ENCODE data around the gene ZNF175.

ZNF175 gene

DNA sequence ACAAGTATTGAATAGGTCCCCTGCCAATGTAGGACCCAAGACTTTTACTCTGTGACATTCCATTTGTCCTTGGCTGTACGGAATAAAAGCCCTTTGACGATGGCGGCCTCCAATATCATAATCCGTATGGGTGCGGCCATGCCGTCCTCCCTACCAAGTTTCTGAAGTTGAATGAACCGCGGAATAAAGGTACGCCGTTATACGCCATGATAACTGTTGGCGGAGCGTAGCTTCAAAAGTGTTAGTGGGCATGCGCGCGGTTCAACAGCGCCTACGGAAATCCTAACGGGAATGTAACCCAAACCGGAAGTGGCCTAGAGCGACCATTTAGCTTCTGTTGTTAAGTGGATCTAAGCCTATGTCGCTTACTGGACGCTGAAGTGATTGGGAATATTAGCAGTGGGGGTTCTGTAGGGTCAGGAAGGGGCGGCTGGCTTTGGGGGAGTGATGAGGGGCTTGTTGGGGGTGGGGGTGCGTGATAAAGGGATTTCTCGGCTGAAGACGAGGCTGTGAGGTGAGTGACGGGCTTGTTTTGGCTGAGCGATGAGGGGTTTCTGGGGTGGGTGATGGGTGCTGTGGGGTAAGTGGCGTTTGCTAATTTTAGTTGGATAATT lies at the start of gene ZNF175:
Gene ZNF175, plus strand, starts transcription at position 322 of the 614 bp plus-strand sequence. CDS start 2,047 bp downstream, outside the sequence.
- peak; percentile 100 for FAIRE-seq

DNA sequence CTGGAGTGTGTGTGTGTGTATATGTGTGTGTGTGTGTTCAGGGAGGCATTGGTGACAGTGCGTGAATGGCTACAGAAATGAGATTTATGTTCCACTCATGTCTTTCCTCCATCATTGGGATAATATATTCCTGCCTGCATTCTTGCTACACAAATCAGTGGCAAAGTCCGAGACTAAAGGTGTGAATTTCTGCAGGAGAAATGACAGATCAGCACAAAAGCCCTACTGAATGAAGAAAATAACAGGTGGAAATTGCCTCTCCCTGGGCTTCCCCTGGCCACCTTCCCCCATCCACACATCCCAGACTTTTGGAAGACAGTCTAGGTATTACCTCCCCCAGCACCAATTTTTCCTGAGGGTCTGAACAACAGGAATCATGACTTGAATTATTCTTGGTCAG lies 49.7 kb upstream of the ZNF175 start:
- FAIRE-seq, result no peak

DNA sequence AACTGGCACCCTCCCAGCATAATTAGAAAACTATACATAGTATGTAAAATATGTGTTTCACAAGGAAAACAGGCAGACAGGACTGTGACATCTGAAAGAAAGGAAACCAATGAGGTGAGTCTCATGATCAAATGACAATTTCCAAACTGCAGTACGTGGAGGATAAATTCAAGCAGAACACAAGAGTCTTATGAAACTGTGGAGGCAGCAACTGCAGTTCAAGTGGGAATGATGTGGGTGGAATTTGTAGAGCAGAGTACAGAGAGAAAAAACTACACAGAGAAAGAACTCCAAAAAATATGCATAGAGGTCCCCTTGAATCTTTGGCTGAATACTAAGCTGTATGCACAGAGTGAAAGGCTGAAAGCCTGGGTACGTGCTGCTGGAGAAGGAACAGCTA lies 49.3 kb upstream of the ZNF175 start:
- FAIRE-seq, result no peak

DNA sequence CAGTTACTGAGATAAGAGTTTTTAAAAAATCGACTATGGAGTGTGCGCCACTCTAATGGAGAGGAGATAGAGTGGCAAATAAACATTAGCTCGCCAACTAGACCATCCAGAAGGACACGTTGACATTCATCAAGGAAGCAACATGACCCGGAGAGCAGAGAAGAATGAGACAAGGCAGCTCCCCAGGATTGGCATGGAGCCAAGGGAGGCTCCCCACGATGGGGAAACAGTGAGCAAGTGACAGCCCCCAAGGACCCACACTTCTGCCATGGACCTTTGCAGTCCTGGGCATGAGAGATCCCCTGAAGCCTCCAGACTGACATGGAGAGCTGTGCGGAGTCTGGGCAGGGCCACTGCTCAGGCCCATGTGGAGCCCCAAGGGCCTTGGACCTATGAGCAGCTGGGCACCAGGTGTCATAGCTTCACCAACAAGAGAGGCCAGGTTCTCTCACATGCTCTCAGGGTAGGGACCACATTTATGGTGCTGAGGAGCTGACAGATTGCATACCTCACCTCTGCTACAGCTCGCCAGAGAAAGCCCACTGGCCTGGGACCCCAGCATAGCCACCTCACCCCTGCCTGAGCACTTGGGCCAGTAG lies 46.3 kb upstream of the ZNF175 start:
- no peak for FAIRE-seq

DNA sequence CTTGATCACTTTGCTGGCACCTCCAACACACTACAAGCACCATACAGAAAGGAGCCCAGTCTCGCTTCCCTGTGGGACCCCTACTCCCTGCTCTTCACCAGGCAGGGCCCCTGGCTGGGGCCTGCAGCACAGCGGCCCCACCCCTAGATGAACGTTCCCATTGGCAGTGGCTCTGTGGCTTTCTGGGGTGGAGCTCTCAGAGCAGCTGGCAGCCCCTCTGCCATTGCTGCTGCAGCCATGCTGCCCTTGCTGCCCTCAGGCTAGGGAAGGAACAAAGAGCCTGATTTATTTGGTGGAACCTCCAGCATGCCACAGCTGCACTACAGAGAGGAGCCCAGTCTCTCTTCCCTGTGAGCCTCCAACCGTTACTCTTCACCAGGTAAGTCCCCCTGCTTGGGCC lies 45.4 kb upstream of the ZNF175 start:
- FAIRE-seq, result no peak

DNA sequence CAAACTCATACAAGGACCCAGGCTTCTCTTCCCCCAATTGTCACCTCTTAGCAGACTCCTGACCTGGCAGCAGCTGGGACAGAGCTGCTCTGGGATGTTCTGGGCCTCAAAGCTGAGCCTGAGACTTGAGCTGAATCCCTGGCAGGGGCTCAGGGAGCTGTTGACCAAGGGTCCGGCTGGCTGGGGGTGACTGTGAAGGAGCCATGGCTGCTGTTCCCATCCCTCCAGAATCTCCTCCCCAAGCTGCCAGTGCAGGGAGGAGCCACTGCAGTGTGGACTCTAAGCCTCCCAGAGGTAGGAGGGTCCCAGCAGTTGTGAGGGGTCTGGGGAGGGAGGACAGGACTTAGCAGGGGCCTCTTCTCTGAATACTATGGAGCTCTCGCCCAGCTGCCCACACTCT lies 41.8 kb upstream of the ZNF175 start:
- FAIRE-seq, result no peak

DNA sequence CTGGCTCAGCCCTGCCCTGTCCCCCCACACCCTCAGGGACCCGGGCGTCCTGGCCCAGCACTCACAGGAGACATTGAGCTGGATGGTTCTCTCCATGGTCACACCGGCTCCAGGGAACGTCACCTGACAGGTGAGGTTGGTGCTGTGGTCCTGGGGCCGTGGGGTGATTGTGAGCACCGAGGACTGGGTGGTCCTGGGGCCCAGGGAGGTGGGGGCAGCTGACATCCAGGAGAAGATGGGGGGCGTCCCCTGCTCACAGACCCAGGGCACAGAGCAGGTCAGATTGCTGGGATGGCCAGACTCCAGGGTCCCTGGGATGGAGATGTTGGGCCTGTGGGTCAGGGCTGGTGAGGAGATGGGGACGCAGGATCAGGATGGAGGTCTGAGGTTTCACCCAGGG lies 40.5 kb upstream of the ZNF175 start:
- no peak for FAIRE-seq

DNA sequence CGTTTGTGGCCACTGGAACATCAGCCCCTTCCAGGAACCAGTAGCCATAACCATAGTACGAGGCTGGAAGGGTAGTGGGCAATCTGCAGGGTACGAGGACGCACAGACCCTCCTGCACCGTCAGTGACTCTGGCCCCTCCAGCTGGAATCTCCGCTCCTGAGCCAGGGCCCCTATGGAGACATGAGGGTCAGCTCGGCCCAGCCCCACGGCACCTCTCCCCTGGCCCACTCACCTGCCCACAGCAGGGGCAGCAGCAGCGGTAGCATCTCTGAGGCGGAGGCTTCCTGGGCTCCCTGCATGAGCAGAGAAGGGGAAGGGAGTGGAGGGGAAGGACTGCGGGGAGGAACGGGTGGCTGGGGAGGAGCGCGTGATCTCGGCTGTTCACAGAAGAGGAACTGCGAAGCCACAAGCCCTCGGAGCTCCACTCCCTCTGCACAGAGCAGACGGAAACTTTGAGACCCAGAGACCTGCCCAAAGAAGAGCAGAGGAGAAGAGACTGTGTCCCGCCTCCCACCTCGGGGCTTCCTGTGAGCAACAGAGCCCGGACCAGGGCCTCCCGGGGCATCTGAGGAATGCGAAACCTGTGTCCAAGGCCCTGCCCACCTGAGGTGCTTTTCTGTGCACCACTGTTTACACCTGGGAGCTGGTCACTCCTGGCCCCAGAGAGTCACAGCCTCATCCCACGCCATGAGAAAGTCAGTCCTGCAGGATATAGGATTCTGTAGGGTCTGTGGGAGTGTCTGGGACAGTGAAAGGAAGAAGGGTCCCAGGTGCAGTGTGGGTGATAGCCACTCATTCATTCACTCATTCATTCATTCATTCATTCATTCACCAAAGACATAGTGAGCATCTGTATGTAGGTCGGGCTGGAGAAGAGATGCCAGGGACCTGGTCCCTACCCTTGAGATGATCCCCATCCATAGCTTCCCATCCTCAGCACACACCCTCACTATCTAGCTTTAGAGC lies 39.5 kb upstream of the ZNF175 start, which contains the start of gene SIGLEC6:
Gene SIGLEC6, minus strand, starts transcription at position 322 of the 967 bp plus-strand sequence. Its CDS starts 22 bp downstream, at position 300.
- FAIRE-seq, result no peak

DNA sequence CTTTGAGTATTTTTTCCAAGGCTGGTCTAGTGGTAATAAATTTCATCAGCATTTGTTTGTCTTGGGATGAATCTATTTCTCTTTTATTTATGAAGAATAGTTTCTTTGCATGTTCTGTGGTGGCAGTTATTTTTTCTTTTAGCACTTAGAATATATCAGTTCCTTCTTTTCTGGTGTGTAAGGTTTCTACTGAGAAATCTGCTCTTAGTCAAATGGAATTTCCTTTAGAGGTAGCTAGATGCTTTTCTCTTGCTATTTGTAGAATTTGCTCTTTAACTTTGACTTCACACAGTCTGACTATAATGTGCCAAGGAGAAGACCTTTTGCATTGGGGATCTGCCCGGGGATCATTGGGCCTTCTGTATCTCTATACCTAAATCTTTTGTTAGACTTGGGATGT lies 35.5 kb upstream of the ZNF175 start:
- FAIRE-seq, result no peak

DNA sequence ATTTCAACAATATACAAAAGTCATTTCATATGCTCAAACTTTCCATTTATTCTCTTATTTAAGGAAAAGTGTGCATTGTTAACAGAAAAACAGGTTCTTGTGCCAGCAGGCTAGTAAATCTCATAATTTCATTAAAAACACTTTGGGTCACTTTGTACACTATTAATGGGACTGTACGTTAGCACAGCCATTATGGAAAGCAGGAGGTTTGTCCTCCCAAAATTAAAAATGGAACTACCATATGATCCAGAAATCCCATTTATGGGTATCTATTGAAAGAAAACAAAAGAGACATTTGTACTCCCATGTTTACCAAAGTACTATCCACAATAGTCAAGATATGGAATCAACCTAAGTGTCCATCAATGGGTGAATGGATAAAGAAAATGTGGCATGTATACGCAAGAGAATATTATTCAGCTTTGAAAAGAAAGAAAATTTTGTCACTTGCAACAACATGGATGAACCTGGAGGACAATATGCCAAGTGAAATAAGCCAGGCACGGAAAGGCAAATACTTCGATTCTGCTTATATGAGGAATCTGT lies 31.2 kb upstream of the ZNF175 start:
- no peak for FAIRE-seq

DNA sequence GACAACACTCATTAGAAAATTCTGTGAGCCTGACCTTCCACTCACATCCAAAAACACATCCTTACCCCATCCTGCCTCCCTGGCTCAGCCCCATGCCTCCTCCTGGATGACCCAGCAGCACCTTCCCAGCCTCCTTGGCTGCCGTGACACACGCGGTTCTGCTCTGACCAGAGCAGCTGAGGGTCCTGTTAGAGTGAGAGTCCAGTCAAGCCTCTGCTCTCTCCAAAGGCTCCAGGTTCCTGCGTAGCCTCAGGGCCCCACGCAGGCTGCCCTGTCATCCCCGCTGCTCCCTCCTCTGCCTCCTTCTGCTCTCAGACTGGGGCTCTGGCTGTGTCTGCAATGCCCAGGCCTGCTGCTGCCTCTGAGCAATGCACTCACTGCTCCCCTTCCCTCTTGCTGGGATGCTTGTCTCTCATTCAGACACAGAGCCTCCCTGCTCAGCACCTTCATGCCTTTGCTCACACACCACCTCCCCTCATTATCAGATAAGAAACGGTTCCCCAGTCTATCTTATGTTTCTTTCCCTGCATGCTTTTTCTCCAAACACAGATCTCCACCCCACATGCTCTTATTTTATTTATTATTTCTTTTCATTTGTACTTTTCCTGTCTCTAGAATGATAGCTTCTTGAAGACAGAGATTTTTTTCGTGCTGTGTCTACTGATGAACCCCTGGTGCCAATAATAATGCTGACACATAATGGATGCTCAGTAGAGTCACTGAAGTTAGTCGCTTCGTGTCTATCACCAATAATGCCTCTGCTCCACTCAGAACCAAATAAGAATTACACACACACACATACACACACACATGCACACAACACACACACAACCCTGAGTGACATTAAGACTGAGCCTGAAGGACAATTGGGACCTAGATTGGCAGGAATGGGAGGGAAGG lies 29.4 kb upstream of the ZNF175 start:
- FAIRE-seq, result no peak

DNA sequence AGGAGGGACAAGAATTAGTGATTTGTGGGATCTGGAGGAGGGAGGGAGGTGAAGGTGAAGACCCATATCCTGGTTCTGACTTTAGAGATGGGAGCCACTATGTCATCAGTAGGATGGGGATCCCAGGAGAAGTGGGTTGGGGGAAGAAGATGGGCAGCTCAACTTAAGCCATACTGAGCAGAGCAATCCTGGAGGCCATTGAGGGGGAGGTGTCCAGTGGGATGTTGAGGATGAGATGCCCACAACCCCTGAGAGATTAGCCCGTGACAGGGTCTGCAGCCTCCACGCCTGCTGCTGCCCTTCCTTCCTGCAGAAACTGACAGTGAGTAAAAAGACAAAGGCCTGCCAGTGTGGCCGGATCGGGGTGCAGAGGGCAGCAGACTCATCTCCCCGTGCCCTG lies 28.4 kb upstream of the ZNF175 start:
- FAIRE-seq, result no peak

DNA sequence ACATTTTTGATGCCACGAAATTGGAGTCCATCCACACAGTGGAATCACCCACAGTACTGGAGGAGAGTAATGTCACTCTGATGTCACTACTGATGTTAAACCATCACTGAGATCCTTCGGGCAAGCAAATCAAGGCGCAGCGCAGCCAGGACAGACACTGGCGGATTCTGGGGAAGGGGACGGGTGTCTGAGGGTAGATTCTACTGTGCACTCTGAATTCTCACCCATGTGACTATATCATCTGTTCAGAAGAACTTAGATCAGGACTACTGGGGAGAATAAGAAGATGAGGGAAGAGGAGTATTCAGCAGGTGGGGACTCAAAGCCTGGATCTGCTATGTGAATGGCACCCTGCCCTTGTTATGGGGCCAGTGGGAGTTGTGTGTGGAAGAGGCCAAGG lies 27.0 kb upstream of the ZNF175 start:
- FAIRE-seq, result no peak

DNA sequence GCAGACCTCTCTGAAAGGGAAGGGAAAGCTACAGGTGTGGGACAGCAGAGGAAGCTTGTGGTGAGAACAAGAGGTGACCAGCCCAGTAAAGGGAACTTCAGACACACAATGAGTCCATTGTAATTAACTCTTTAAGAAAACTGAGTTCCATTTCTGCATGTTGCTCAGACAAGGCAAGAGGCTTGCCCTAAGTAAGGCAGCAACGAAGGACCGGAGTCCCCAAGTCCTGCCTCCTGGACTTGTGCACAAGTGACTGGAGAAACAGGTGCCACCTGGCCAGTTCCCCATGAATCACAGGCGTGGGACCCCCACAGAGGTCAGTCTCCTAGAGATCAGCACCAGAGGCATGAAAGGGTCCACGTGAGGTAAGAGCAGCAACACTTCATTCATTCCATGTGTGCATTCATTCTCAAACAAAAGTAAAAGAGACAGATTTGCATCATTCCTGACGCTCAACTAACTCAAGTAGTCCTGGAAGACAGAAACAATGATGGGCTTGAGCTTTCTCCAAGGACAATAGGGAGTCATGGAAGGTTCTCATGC lies 24.9 kb upstream of the ZNF175 start:
- no peak for FAIRE-seq

DNA sequence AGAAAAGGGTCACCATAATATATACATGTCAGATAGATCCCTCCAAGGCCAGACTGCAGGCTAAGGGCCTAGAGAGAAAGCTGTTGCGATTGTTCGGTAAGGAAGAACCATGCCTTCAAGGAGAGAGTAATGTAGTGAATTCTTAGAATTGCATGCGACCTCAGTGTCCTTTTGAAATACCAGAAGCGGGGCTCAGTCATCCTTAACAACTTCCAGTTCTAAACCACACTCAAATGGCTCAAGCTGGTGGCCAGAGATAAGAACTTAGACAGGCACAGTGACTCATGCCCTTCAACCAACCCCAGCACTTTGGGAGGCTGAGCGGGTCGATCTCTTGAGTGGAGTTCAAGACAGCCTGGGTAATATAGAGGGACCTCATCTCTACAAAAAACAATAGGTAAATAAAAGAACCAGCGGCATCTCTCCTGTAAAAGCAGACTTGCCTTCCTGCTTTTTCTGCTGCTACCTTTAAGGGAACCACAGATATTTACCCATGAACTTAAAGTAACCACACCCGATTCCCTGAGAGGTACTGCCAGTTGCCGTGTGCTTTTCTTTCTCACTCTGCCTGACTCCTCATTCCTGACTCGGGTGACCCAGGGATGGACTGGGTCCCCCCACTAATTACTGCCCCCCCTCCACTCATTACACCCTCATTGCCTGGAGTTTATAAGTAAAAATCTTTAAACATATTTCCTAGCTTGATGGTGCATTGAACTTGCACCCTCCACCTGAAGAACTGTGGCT lies 24.3 kb upstream of the ZNF175 start:
- FAIRE-seq, result no peak

DNA sequence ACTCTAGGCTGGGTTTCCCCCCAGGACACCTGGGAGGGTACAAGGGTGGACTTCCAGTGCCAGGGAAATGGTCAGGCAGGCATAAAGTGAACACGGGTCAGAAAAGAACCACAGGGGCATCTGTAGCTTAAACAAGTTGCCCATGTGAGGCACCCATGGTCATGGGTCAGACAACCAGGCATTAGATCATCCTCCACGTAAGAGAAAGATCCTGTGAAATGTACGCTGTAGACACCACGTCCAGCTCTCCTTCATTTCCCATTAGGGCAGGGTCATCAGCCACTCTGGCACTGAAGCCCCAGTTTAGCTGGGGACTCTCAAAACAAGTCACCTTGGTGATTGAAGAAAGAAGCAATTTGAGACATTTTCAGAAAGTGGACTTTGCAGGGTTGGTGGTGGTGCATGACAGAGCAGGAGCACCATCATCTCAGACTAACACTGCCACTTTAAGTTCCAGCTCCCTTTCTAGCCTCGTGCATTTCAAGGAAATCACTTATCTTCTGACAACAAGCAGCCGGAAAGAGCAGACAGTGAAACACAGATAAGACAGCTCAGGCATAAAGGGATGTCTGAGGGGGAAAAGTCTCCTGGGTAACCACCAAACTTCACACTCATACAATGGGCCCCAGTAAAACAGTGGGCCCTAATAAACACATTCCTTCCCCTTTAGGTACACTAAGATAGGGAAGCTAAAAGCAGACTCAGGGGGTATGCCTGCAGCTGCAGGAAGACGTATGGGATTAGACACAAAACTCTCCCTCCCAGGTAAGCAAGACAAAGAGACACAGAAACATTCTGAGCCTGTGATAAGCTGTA lies 23.5 kb upstream of the ZNF175 start:
- no peak for FAIRE-seq

DNA sequence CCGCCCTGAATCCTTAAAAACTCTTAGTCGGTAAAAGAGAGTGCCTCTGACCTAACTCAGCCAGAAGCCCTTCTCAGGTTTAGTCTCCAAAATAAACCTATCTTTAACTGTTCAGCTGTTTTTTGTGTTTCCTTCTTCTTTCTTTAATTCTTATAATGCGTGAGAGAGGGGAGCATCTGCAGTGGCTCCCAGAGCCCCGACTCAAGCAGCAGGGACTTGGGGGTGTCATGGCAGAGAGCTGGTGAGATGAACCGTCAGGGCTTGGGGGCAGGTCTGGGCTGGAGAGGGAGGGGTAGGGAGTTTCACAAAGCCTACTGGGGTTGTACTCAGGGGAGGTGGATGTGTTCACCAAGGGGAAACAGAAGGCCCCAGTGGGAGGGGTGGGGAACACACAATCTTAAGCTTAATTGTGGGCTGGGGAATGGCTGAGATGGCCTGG lies 22.9 kb upstream of the ZNF175 start:
- FAIRE-seq, result no peak

DNA sequence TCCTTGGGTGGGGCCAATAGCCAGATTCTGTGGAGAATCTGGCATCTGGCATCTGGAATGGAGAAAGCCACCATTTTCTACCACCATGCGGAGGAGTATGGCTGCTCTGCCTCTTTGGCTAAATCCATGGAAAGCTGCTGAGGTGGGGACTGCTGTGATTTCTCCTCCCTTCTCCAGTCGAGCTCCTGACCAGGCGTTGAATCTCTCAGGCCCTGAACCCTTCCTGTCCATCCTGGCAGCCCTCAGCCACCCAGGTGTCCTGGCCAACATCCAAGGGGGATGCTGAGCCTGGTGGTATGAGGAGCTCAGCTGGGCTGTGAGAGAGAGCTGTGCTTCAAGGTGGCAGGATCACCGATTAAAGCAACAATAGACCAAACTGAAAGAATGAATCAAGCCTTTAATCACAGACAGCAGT lies 22.2 kb upstream of the ZNF175 start:
- no peak for FAIRE-seq

DNA sequence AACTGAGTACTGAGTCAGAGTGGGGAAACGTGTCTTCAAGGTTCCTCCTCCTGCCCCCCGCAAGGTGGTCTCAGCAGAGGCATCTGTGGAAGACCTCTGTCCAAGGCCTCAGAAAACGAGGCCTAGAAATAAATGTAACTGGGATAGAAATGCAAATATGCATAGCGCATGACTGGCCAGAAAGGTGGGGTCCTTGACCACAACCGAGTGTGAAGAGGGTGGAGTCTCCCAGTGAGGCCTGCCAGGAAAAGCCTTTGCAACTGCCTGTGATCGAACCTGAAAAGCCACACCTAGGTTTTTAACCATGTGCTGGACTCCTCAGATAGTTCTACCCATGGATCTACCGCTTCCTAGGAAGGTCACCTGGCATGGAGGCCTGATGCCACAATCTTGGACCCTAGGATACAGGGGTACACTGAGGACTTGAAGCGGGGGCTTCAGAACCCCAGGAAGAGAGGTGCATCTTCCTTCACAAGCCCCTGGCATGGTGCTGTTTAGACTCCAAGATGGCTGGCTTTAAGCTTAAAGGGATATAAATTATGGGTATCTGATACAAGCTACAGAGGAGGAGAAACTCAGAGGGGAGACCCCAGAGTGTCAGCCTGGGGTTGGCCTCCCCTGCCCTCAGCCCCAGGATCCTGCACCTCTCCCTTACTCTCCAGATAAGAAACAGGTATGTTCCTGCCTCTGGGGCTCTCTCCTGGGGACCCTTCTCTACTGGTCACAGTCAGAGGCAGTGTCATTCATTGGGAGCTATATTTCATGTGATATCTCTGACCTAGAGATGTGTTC lies 21.4 kb upstream of the ZNF175 start:
- no peak for FAIRE-seq
